Activated CD4-positive, alpha-beta T cell treated with anti-CD3 and anti-CD28 coated beads, Interleukin-2, Interleukin-4, amounts not matched to agents 100 ng/mL and 50 ng/mL, durations not matched to agents 16 hours and 8 hours (primary cell): ENCODE data around the gene MANBA.

ENCODE experiments used
- DNase-seq: peaks from one replicate; pipeline ENCODE4 v3.0.0-alpha.2; 2020; ENCODE audit warnings: low spot score

Gene MANBA

GRCh38 chr4:102760645-102761295 lies at the start of gene MANBA:
TSS of gene MANBA (minus strand) at chr4:102760968. CDS start at chr4:102760894, 74 bp downstream.
- peak; percentile 81 for DNase-seq

GRCh38 chr4:102809691-102810090 lies 48.9 kb upstream of the MANBA start:
- no peak for DNase-seq

DNA sequence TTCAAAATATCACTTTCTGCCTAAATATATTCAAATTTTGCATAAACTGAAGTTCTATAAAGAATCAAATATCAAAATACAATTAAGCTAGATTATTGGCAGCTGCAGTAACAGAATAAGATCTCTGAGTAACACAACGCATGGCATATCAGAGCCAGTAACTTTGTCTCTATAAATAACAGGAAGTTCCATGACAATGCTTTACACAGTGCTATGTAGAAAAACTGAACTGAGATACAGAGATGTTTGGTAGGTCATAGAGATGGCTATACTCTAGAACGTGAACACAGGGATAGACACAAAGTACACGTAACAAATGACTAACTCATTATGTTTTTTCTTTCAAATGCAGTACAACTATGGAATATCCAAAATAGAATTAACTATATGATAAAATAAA lies 48.4 kb upstream of the MANBA start:
- no peak for DNase-seq

GRCh38 chr4:102808009-102808408 lies 47.2 kb upstream of the MANBA start:
- no peak for DNase-seq

DNA sequence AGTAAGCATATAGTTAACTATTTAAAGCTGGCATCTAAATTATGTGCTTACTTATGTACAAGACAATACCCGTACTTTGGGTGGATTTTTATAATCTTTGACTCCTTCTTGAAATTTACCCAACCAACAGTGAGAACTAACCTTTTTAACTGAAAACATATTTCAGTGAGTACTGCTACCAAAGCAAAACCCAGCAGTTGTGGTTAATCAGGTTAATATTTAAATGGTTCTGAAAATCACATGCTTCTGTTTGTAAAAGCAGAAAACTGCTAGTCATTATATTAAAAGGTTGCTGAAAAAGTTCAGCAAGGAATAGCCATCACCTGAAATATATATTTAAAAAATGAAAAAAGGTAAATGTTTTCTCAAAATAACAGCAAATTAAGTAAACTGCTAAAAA lies 46.6 kb upstream of the MANBA start:
- no peak for DNase-seq

DNA sequence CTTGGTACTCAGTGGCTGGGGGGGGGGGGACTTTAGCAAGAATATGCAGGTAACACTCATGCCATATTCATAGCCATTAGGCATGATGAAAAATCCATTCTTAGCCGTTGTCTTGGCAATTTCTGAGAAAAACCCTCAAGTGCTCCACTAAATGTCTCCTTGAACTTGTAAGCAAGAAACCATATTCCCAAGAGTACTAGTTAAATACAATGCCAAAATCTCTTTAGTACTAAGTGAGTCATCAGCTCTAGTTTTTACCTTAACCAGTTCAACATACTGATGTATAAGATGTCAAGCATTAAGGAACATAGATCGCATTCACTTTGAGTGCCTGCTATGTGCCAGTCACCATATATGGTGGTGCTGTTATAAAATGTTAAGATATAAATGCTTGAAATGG lies 39.0 kb upstream of the MANBA start:
- DNase-seq, result no peak

GRCh38 chr4:102794999-102795398 lies 34.2 kb upstream of the MANBA start:
- DNase-seq, result no peak

GRCh38 chr4:102792361-102792936 lies 31.7 kb upstream of the MANBA start:
- no peak for DNase-seq

DNA sequence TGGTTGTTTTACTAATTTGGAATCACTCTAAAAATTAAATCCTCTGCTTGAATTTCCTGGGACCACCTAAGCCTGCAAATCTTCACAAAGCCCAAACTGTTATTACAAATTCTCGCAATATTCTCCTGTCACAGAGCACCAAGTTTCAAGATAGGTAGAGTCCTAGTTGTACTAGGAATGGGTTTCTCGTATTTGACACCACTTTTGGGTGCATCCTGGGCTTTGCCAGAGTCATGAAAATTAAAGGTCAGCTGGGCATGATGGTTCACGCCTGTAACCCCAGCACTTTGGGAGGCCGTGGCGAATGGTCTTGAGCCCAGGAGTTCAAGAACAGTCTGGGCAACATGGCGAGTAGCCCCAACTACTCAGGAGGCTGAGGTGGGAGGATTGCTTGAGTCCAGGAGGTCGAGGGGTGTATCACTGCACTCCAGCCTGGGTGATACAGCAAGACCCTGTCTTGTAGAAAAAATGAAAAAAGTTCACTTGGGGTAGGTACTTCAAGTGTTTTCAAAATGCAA lies 30.6 kb upstream of the MANBA start:
- DNase-seq, result no peak

- peak; percentile 30 for DNase-seq
Measured at GRCh38 chr4:102789317-102789717, 28.5 kb upstream of the MANBA start.

- no peak for DNase-seq
Measured at GRCh38 chr4:102787944-102788343, 27.2 kb upstream of the MANBA start.

DNA sequence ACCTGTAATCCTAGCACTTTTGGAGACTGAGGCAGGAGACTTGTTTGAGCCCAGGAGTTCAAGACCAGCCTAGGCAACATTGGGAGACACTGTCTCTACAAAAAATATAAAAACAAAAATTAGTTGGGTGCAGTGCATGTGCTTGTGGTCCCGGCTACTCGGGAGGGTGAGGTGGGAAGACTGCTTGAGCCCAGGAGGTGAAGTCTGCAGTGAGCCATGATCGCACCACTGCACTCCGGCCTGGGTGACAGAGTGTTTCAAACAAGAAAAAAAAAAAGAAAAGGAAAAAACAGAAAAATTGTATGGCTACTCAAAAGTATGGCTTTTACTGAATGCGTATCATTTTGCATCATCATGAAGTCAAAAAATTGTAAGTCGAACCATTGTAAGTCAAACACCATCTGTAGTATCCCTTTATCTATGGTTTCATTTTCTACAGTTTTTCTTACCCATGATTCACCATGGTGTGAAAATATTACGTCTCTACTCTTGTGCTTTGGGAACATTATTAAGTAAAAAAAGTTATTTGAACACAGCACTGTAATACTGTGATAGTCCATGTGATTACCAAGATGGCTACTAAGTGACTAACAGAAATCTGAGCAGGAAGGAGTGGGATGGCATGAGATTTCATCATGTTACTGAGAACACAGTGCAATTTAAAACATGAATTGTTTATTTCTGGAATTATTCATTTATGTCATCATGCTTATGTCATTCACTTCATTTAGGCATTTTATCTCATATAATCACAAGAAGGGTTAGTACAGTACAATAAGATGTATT lies 26.5 kb upstream of the MANBA start:
- DNase-seq, result no peak

DNA sequence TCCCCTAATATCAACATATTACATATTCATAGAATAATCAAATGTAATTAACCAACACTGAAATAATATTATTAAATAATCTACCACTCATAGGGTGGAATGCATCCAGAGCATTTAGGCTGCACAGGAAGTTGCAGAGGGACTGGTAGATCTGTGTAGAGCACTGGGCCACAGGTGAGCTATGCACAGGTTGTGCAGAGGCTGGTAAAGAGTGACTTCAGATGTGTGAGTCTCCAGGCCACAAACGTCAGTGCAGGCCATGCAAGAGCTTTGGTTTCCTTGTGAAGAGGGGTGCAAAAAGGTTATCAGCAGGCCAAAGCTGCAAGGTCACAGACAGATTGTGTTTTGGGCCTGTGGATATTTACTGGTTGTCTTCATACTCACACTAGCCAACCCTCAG lies 25.5 kb upstream of the MANBA start:
- no peak for DNase-seq

DNA sequence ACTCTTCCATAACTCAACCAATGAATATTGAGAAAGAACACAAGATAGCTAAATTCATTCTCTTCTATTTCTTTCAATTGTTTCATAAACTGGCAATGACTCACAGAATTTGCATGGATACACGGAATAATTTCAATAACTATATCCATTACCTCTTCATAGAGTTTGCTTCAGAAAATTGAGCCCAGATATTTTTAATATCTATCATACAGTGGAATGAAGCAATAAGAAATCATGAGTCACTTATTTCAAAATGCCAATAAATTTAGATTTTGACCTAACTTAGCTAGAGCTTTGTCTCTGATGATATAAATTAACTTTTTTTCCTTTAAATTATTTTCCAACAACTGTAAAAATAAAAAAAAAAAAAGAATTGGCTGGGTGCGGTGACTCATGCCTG lies 22.2 kb upstream of the MANBA start:
- no peak for DNase-seq

GRCh38 chr4:102781570-102781969 lies 20.8 kb upstream of the MANBA start:
- DNase-seq, result no peak

- DNase-seq, result peak; percentile 27
Measured at GRCh38 chr4:102780476-102781144, 19.8 kb upstream of the MANBA start.

DNA sequence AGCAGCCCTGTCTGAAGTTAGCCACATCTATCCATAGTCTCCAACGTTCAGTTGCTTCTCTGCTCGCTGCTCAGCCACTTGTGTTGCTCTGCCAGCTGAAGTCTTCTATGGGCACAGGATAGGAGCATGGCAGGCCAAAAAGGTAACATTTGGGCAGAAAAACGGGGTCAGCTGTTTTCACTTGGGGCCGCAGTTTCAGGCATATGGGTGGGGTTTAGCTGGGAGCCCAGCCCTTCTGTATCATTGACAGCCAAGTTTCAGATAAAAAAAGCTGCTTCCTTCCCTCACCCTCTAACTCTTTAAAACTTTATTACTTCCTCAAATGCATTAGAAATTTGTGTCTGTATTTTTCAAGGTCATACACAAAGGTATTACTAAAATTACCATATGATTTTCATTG lies 18.4 kb upstream of the MANBA start:
- DNase-seq, result no peak

DNA sequence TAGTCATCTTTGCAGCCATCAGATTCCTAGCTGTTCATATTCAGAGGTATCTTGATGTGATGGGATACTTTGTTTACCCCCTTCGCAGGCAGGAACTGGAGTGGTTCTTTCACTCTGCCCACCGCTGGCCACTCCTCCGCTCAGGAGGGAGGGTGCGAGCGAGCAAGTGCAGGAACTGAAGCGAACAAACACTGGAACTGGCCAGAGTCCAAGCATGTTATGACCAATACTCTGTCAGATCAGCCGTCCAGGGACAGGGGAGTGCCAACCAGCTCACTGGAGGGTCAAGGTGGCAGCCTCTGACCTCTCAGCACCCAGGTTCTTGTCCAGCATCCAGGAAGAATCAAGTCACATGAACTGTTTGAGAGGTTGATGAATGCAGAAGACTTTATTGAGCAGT lies 18.0 kb upstream of the MANBA start:
- DNase-seq, result no peak

GRCh38 chr4:102775805-102776204 lies 15.0 kb upstream of the MANBA start:
- no peak for DNase-seq

GRCh38 chr4:102774254-102774653 lies 13.5 kb upstream of the MANBA start:
- no peak for DNase-seq

GRCh38 chr4:102772738-102773340 lies 12.1 kb upstream of the MANBA start:
- no peak for DNase-seq

DNA sequence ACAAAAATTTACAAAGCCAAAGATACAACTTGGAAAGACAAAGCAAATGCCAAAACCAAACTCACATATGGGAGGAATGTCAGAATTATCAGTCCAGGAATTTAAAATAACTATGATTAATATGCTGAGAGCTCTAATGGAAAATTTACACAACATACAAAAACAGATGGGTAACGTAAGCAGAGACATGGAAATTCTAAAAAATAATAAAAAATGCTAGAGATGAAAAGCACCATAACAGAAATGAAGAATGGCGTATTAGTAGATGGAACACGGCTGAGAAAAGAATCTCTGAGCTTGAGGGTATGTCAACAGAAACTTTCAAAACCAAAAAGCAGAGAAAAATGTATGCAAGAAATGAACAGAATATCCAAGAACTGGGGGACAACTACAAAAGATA lies 4.1 kb upstream of the MANBA start:
- DNase-seq, result no peak
